K562 (cell line): ENCODE data around the gene ZNF420. TPM values are rescaled to one million over a fixed set of nuclear protein-coding genes. Genes with fewer than 3 reads are reported as not detected.

Source experiments
- ARHGAP35 ChIP-seq: fragments of 450-650 bp; IDR thresholded peaks from 2 replicates; pipeline ENCODE4 v1.6.1; 2018; ENCODE audit not compliant: partially characterized antibody
- FOXK2 ChIP-seq, 2 experiments: fragments of 450-650 bp; IDR thresholded peaks in 1 of 2; conservative IDR thresholded peaks in 1 of 2; 2 replicates each; pipeline ENCODE4 v1.6.1; 2016; ENCODE audit warnings: low read depth in 2 of 2, mild to moderate bottlenecking in 1 of 2
- GATA2 ChIP-seq: sonication (generic); formaldehyde crosslinking; IDR thresholded peaks from 2 replicates; pipeline ENCODE4 v1.4.0; 2020; ENCODE audit warnings: mild to moderate bottlenecking, missing genetic modification reagents
- GATAD2A ChIP-seq: fragments of 450-650 bp; IDR thresholded peaks from 2 replicates; pipeline ENCODE4 v1.6.1; 2017
- MAFK ChIP-seq: IDR thresholded peaks from 2 replicates; pipeline ENCODE4 v1.6.1; 2011; ENCODE audit warnings: low read length, improper control_type of control experiment
- MXI1 ChIP-seq: IDR thresholded peaks from 2 replicates; pipeline ENCODE4 v1.6.1; 2011; ENCODE audit warnings: low read depth, mild to moderate bottlenecking, improper control_type of control experiment, low read length
- NCOA6 ChIP-seq: fragments of 450-650 bp; IDR thresholded peaks from 2 replicates; pipeline ENCODE4 v1.6.1; 2017; ENCODE audit warnings: mild to moderate bottlenecking
- NR3C1 ChIP-seq: sonication (generic); formaldehyde crosslinking; IDR thresholded peaks from 2 replicates; pipeline ENCODE4 v1.8.1; 2022; ENCODE audit warnings: missing genetic modification reagents
- RERE ChIP-seq: sonication (generic); formaldehyde crosslinking; IDR thresholded peaks from 2 replicates; pipeline ENCODE4 v1.8.0; 2023; ENCODE audit warnings: missing genetic modification reagents, mild to moderate bottlenecking, borderline replicate concordance
- SMC3 ChIP-seq: conservative IDR thresholded peaks from 2 replicates; pipeline ENCODE4 v1.6.1; 2011; ENCODE audit warnings: low read depth, low read length, improper control_type of control experiment; ENCODE audit not compliant: insufficient read depth
- U2AF2 ChIP-seq: fragments of 200-400 bp; formaldehyde crosslinking; optimal IDR thresholded peaks from 2 replicates; pipeline ENCODE3; 2017; ENCODE audit warnings: low read depth, mild to moderate bottlenecking, low read length
- ZNF124 ChIP-seq: sonication (generic); formaldehyde crosslinking; IDR thresholded peaks from 2 replicates; pipeline ENCODE4 v1.8.1; 2022; ENCODE audit warnings: missing genetic modification reagents
- ZNF263 ChIP-seq: sonication (generic); formaldehyde crosslinking; IDR thresholded peaks from 2 replicates; pipeline ENCODE4 v1.8.0; 2022; ENCODE audit warnings: mild to moderate bottlenecking, missing genetic modification reagents, borderline replicate concordance
- ZNF3 ChIP-seq: fragments of 250-450 bp; sonication (Bioruptor Pico); IDR thresholded peaks from 2 replicates; pipeline ENCODE4 v1.5.0; 2021; ENCODE audit warnings: mild to moderate bottlenecking, moderate library complexity
- ZNF518B ChIP-seq: fragments of 250-450 bp; sonication (Bioruptor Pico); IDR thresholded peaks from 2 replicates; pipeline ENCODE4 v1.5.0; 2021; ENCODE audit warnings: mild to moderate bottlenecking, moderate library complexity
- polyA plus RNA-seq, 8 experiments: library from polyadenylated mRNA; depleted of rRNA in 4 of 8; stranded (reverse) in 5 of 8; unstranded in 3 of 8; fragments of >200 nt; fragmentation: Nextera tagmentation in 2 of 8; fragmentation: Illumina TruSeq in 1 of 8; extraction: Ambion mirVana in 2 of 8; extraction: Trizol in 1 of 8; gene quantifications; 2 replicates each; pipeline versions ENCODE4 v1.2.1 to v1.2.3, GENCODE V29; 2011 to 2014; ENCODE audit warnings: inconsistent platforms in 1 of 8, missing spikeins in 1 of 8
- total RNA-seq, 7 experiments: library from RNA; depleted of rRNA in 6 of 7; stranded (reverse); fragments of >200 nt in 6 of 7; fragmentation: Illumina TruSeq in 2 of 7; extraction: Trizol in 2 of 7; gene quantifications; 2 replicates each; pipeline versions ENCODE4 v1.2.1 to v1.2.3, GENCODE V29; 2011 to 2021; ENCODE audit warnings: low replicate concordance in 1 of 7

The ZNF420 gene
- total and polyA plus RNA-seq, 9 of the 15 experiments (the other 6 are each of a cell fraction or from before 2014, with no cell fraction given): 2.6 to 7.2 (median 5.1) TPM

- no peak for TF ChIP-seq ZNF263 (CRISPR knock-in tag)
- TF ChIP-seq ZNF3 (CRISPR knock-in tag): no peak
- no peak for TF ChIP-seq RERE (CRISPR knock-in tag)
- no peak for TF ChIP-seq ZNF518B (CRISPR knock-in tag)
- no peak for TF ChIP-seq ZNF124
- TF ChIP-seq FOXK2 (conservative IDR thresholded peaks at IDR 0.05 in 1 of 2, IDR thresholded peaks at IDR 0.05 in 1 of 2; ENCODE audit: low read depth in 2 of 2): peak in 1 of 2 experiments; percentile 44; a peak in 1 of 4 replicates
- no peak for TF ChIP-seq GATAD2A
- TF ChIP-seq MXI1: no peak
- TF ChIP-seq SMC3: no peak
- TF ChIP-seq U2AF2: no peak
- TF ChIP-seq ARHGAP35: no peak
- TF ChIP-seq NCOA6: no peak
- no peak for TF ChIP-seq NR3C1 (CRISPR knock-in tag)
- TF ChIP-seq GATA2 (CRISPR knock-in tag): no peak
- TF ChIP-seq MAFK: no peak
Observed at GRCh38 chr19:37077934-37078716, at the start of gene ZNF420 (continued).
